HG03039 (cell line): ENCODE results near the gene SOX13.
"Not testable (repeated sequence)": the region's sequence is repeated elsewhere in the genome, so short reads cannot be mapped to it uniquely, and the experiment has no call there.

ENCODE experiments used
- ATAC-seq: cut with Tn5 transposase; IDR thresholded peaks from one replicate; pipeline ENCODE4 v1.9.1; 2021; ENCODE audit warnings: mild to moderate bottlenecking, moderate library complexity; ENCODE audit not compliant: unreplicated experiment

Gene SOX13

GRCh38 chr1:204085876-204086275 lies 13.0 kb downstream of the SOX13 start:
- ATAC-seq: no peak

- no peak for ATAC-seq
Measured at GRCh38 chr1:204087181-204087892, 14.4 kb downstream of the SOX13 start.

- ATAC-seq: no peak
Measured at GRCh38 chr1:204087893-204088528, 15.1 kb downstream of the SOX13 start.

- ATAC-seq: no peak
Measured at GRCh38 chr1:204088596-204088995, 15.7 kb downstream of the SOX13 start.

GRCh38 chr1:204089044-204089751 lies 16.3 kb downstream of the SOX13 start:
- no peak for ATAC-seq

GRCh38 chr1:204090132-204090531 lies 17.2 kb downstream of the SOX13 start:
- ATAC-seq: not testable (repeated sequence)

GRCh38 chr1:204091066-204091465 lies 18.2 kb downstream of the SOX13 start:
- ATAC-seq: no peak

GRCh38 chr1:204091787-204092312 lies 18.9 kb downstream of the SOX13 start:
- ATAC-seq: no peak

- no peak for ATAC-seq
Measured at GRCh38 chr1:204092632-204093420, 19.9 kb downstream of the SOX13 start.

GRCh38 chr1:204093421-204093717 lies 20.5 kb downstream of the SOX13 start:
- ATAC-seq: no peak

- ATAC-seq: no peak
Measured at GRCh38 chr1:204093781-204094180, 20.9 kb downstream of the SOX13 start.

- no peak for ATAC-seq
Measured at GRCh38 chr1:204094313-204094729, 21.4 kb downstream of the SOX13 start.

GRCh38 chr1:204094856-204095634 lies 22.1 kb downstream of the SOX13 start:
- ATAC-seq: no peak

GRCh38 chr1:204096931-204097330 lies 24.0 kb downstream of the SOX13 start:
- ATAC-seq: no peak

GRCh38 chr1:204098683-204099082 lies 25.8 kb downstream of the SOX13 start:
- no peak for ATAC-seq

- not testable (repeated sequence) for ATAC-seq
Measured at GRCh38 chr1:204099754-204100153, 26.8 kb downstream of the SOX13 start.

GRCh38 chr1:204102029-204102611 lies 29.2 kb downstream of the SOX13 start:
- no peak for ATAC-seq

GRCh38 chr1:204102739-204103430 lies 30.0 kb downstream of the SOX13 start:
- ATAC-seq: no peak

GRCh38 chr1:204103431-204103741 lies 30.5 kb downstream of the SOX13 start:
- ATAC-seq: no peak
